GM10266 (cell line): Measurements from ENCODE around the gene EHD1.

Source experiments
- DNase-seq: peaks from one replicate; pipeline ENCODE4 v3.0.0; 2012; ENCODE audit errors: extremely low spot score
- TF ChIP-seq, protein P1 (sequence below): IDR thresholded peaks from 2 replicates; pipeline ENCODE4 v1.5.1; 2012; ENCODE audit warnings: mild to moderate bottlenecking, low read depth; ENCODE audit not compliant: control insufficient read depth, insufficient read depth; ENCODE audit errors: missing control alignments

Gene EHD1

DNA sequence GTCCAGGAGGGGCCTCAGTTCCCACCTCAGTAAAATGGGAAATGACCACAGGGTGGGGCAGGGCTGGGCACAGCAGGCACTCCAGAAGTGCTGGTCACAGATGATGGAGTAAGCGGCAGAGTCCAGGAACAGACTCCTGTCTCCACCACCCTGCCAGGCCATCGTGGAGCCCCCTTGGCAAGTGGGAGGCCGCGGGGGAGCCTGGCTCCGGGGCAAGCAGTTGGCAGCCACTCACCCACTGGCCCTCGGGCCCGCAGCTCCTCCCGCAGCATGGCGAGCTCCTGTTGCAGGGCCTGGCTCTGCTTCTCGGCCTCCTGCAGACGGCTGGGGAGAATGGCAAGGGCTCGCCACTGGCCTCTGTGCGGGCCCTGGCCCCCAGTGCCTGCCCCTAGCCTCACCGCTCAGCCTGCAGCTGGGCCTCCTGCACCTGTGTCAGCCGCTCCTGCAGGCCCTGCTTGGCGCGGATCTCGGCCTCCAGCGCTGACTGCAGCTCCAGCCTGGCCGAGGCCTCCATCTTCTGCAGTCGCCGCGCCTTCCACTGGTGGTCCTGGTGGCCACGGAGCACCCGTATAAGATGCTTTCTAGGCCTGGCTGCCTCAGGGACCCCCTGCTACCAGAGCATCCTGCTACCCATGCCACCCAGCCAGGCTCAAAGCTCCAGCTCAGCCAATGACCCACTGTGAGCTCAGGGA is 44.2 kb downstream of the EHD1 start:
- TF ChIP-seq, protein P1, sequence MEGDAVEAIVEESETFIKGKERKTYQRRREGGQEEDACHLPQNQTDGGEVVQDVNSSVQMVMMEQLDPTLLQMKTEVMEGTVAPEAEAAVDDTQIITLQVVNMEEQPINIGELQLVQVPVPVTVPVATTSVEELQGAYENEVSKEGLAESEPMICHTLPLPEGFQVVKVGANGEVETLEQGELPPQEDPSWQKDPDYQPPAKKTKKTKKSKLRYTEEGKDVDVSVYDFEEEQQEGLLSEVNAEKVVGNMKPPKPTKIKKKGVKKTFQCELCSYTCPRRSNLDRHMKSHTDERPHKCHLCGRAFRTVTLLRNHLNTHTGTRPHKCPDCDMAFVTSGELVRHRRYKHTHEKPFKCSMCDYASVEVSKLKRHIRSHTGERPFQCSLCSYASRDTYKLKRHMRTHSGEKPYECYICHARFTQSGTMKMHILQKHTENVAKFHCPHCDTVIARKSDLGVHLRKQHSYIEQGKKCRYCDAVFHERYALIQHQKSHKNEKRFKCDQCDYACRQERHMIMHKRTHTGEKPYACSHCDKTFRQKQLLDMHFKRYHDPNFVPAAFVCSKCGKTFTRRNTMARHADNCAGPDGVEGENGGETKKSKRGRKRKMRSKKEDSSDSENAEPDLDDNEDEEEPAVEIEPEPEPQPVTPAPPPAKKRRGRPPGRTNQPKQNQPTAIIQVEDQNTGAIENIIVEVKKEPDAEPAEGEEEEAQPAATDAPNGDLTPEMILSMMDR: no peak

DNA sequence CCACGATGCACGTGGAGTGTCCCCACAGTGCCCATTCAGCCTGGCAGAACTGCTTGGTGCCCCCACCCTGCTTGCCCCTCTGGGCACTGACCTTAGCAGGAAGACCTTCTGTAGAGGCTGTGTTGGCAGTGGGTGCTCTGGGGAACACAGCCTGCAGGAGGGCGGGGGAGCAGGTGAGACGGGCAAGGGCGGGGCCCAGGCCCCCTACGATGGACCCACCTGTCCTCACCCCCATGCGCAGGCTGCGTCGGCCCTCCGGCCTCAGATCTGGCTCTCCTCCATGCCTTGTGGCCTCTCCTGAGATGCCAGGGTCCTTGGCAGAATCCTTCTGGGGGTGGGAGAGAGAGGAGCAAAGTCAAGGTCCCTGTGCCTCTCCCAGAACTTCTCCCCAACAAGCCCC is 44.9 kb downstream of the EHD1 start:
- DNase-seq: no peak
- TF ChIP-seq, protein P1: no peak

More for the DNA sequence above, 44.2 kb downstream of the EHD1 start:
- DNase-seq: no peak

DNA sequence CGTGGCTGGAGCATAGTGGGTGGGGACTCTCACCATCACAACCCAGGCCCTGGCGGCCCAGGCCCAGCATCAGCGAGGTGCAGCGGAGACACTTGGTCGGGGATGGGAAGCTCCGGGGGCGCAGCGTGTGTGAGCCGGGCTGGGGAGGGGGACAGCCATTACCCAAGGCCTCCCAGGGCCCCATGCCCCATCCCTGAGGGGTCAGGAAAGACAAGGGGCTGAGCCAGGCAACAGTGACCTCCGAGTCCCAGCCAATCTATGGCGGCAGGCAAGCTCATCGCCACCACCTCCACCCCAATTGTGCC is 45.3 kb downstream of the EHD1 start:
- TF ChIP-seq, protein P1: no peak
- no peak for DNase-seq

DNA sequence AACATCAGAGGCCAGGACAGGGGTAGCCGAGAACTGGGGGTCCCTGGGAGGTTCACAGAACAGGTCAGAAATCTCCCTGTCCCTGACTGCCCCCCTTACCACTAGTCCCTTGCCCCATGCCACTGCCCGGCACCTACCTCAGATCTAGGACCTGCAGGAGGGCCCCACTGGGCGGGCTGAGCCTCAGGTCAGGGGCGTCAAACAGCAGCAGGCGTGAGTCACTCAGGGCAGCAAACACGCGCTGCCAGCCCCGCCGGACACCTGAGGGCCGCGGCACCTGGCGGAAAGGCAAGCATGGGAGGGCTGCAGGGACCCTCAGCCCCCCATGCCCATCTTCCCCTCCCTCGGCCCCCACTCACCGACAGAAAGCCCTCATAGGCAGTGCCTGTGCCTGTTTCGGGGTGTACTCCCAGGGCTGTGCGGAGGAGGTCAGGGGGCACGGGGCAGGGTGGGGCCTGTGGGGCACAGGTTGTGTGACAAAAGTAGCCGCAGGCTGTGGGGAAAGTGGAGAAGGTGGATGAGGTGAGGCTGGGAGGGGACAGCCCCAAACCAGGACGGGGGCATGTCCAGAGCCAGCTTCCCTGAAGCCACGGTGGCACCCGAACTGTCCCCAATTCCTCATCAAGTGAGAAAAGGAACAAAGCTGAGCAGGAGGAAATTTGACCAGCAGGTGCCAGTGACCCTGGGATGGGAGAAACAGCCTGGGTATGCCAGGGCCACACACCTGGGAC is 45.8 kb downstream of the EHD1 start:
- DNase-seq: no peak
- TF ChIP-seq, protein P1: no peak

DNA sequence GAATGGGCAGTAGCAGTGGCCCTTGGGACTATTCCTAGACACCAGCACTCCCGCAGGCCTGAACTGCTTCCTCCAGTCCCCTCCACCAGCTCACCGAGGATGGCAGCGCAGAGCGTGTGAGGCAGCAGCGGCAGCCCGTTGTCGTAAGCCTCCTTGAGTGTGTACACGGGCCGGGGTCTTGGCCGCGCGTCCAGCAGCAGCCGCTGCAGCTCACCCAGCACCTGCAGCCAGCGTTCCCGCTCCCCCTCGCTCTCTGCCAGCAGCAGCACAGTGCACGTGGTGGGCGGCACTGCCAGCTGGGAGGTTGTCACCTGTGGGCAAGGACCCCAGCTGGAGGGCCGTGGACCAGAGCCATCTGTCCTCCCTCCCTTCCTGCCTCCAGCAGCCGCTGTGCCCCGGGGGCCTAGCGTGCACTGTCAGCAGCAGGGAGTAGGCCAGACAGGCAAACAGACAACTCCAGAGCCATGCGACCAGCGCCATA is 47.0 kb downstream of the EHD1 start:
- DNase-seq: no peak
- TF ChIP-seq, protein P1: no peak

DNA sequence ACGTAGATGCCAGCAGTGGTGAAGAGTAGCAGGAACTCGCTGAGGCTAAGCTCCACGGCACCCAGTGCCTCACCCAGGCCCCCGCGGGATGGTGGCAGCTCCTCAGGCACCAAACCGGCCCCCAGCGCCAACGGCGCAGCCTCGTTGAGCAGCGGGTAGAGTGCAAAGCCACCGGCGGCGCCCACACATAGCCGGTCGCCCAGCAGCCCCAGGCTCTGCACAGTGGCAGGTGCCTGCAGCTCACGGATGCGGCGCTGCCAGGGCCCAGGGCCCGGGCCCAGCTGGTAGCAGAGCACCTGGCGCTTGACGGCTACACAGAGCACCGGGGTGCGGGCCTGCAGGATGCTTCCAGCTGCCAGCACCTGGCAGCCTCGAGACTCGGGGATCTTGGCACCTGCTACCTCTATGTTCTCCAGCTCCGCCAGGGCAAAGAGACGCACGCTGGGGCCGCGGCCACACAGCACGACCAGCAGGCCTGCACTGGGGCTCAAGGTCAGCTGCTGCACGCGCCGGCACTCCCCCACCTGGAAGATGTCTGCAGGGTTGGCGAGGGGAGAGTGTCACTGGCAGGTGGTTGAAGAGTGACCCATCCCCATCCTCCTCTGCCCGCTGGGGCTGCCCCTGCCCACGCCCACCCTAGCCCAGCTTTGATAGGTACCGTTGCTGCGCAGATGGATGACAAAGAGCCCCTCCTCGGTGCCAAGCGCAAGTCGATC is 48.7 kb downstream of the EHD1 start:
- no peak for DNase-seq
- TF ChIP-seq, protein P1: no peak
